SK-N-SH (cell line): ENCODE data around the gene SPIB.

ENCODE experiments used
- MAX ChIP-seq: IDR thresholded peaks from 2 replicates; pipeline ENCODE4 v1.4.0; 2012; ENCODE audit warnings: low read depth
- POLR2AphosphoS5 ChIP-seq: IDR thresholded peaks from 2 replicates; pipeline ENCODE4 v1.6.1; 2012; ENCODE audit warnings: low read depth, low read length
- REST ChIP-seq: IDR thresholded peaks from 2 replicates; pipeline ENCODE4 v1.6.1; 2012; ENCODE audit warnings: mild to moderate bottlenecking, low read depth, low read length, moderate library complexity
- RFX5 ChIP-seq: IDR thresholded peaks from 2 replicates; pipeline ENCODE4 v1.6.1; 2012; ENCODE audit warnings: mild to moderate bottlenecking, improper control_type of control experiment, low read length

GRCh38 chr19:50419580-50420035 lies 870 bp downstream of the SPIB start:
- TF ChIP-seq RFX5 (no peak), POLR2AphosphoS5 (no peak), MAX (no peak), REST (no peak)
